ENCODE results near the gene THSD8. TPM values are rescaled to one million over a fixed set of nuclear protein-coding genes. Genes with fewer than 3 reads are reported as not detected.
"Not testable (repeated sequence)": the region's sequence is repeated elsewhere in the genome, so short reads cannot be mapped to it uniquely, and the experiment has no call there.

THSD8 gene
- total and polyA plus RNA-seq, 8 donors: 0.90 to 3.9 (median 2.0) TPM

GRCh38 chr19:12842511-12842910 lies 40.6 kb downstream of the THSD8 start:
- no peak overlapping the region for H3K27ac ChIP-seq
- FAIRE-seq (no peak), ATAC-seq (no peak), DNase-seq (no peak)
- H3K36me3 ChIP-seq: no peaks in the 10 kb centered on the region
- H3K4me3 ChIP-seq: no peak overlapping the region
- H3K9me3 ChIP-seq: no peaks in the 10 kb centered on the region
- intact Hi-C loops (cut with DNase I): loop anchor here in 2 of 3 donors (5.0 to 10.0 kb wide), 4 partner anchors 80 to 268 kb away; partner anchors contain the start of gene BEST2 (in 1 of the 2)
- 78 to 85% methylated on average over 18 of the region's 18 CpGs for WGBS, 2 donors
- peaks cover 0 to 10% (median 3%) of the 10 kb centered on the region in 4 donors for H3K27me3 ChIP-seq
- TF ChIP-seq CTCF (IDR thresholded peaks at IDR 0.05): no peak
- H3K4me1 ChIP-seq: peaks cover 0 to 9% (median 0%) of the 10 kb centered on the region in 3 donors

- WGBS, 2 donors: 61 to 75% methylated on average over 11 of the region's 11 CpGs
- H3K27me3 ChIP-seq: peaks cover 0 to 10% (median 3%) of the 10 kb centered on the region in 4 donors
- no peaks in the 10 kb centered on the region for H3K36me3 ChIP-seq
- H3K4me1 ChIP-seq: peaks cover 0 to 9% (median 0%) of the 10 kb centered on the region in 3 donors
- H3K9me3 ChIP-seq: no peaks in the 10 kb centered on the region
- H3K27ac ChIP-seq: no peak overlapping the region
- no peak for TF ChIP-seq CTCF (IDR thresholded peaks at IDR 0.05)
- ATAC-seq: no peak
- no peak overlapping the region for H3K4me3 ChIP-seq
- intact Hi-C loops (cut with DNase I): loop anchor here in 2 of 3 donors (5.0 to 10.0 kb wide), 4 partner anchors 81 to 269 kb away; partner anchors contain the start of gene BEST2 (in 1 of the 2)
- no peak for FAIRE-seq
- peak in 1 of 6 donors; percentile 39 for DNase-seq
These were observed 41.5 kb downstream of the THSD8 start for GRCh38 chr19:12843328-12843727.

GRCh38 chr19:12843999-12844732 lies 42.3 kb downstream of the THSD8 start:
- FAIRE-seq (no peak), ATAC-seq (no peak), DNase-seq (no peak)
- Histone ChIP-seq H3K4me3 (no peak overlapping the region), H3K36me3 (no peaks in the 10 kb centered on the region), H3K27ac (no peak overlapping the region), H3K4me1 (peaks cover 0 to 9% (median 0%) of the 10 kb centered on the region in 3 donors), H3K9me3 (no peaks in the 10 kb centered on the region), H3K27me3 (peaks cover 0 to 7% (median 2%) of the 10 kb centered on the region in 4 donors)
- intact Hi-C loops (cut with DNase I): loop anchor here in 2 of 3 donors (5.0 to 10.0 kb wide), 4 partner anchors 82 to 269 kb away; partner anchors contain the start of gene BEST2 (in 1 of the 2)
- TF ChIP-seq CTCF (IDR thresholded peaks at IDR 0.05): no peak
- WGBS, 2 donors: 59 to 63% methylated on average over 3 of the region's 3 CpGs

GRCh38 chr19:12846613-12847012 lies 44.7 kb downstream of the THSD8 start:
- DNase-seq, H3K4me3 ChIP-seq, H3K4me1 ChIP-seq, H3K27me3 ChIP-seq, H3K9me3 ChIP-seq, H3K27ac ChIP-seq, ATAC-seq, FAIRE-seq, H3K36me3 ChIP-seq: not testable (repeated sequence)
- 69 to 80% methylated on average over 7 of the region's 7 CpGs for WGBS, 2 donors
- intact Hi-C loops (cut with DNase I): loop anchor here in 2 of 3 donors (10.0 kb wide), 3 partner anchors 92 to 272 kb away; partner anchors contain the start of gene BEST2 (in 1 of the 2)

GRCh38 chr19:12847159-12848139 lies 45.6 kb downstream of the THSD8 start:
- peak; percentile 99 to 100 (median 100) for ATAC-seq
- DNase-seq: peak; percentile 73 to 99 (median 91)
- TF ChIP-seq CTCF (IDR thresholded peaks at IDR 0.05): peak; percentile 99 to 100 (median 99)
- Histone ChIP-seq H3K4me1 (peaks cover 0 to 3% (median 0%) of the 10 kb centered on the region in 3 donors), H3K27me3 (no peaks in the 10 kb centered on the region), H3K27ac (no peak overlapping the region), H3K4me3 (peak overlapping the region in 1 of 4 donors; percentile 20), H3K9me3 (no peaks in the 10 kb centered on the region), H3K36me3 (no peaks in the 10 kb centered on the region)
- intact Hi-C loops (cut with DNase I): loop anchor here in 2 of 3 donors (10.0 kb wide), 3 partner anchors 93 to 273 kb away; partner anchors contain the start of gene BEST2 (in 1 of the 2)
- 9 to 10% methylated on average over 68 to 69 of the region's 69 CpGs for WGBS, 2 donors
- FAIRE-seq: no peak
